Nephron (organoid): ENCODE data around the gene PMVK.

Experiments used
- H3K27ac Mint-ChIP-seq, 3 experiments: 2 replicates each; pipeline ENCODE4 v1.8.0; 2020; ENCODE audit warnings: mixed read lengths in 3 of 3, mild to moderate bottlenecking in 2 of 3, moderate library complexity in 1 of 3
- H3K27me3 Mint-ChIP-seq: 2 replicates; pipeline ENCODE4 v1.8.0; 2021; ENCODE audit warnings: low read depth, mild to moderate bottlenecking, moderate library complexity, mixed read lengths
- H3K36me3 Mint-ChIP-seq: 2 replicates; pipeline ENCODE4 v1.8.0; 2020; ENCODE audit warnings: low read depth, mixed read lengths
- H3K4me1 Mint-ChIP-seq: 2 replicates; pipeline ENCODE4 v1.8.0; 2020; ENCODE audit warnings: mixed read lengths
- H3K4me3 Mint-ChIP-seq, 3 experiments: 2 replicates each; pipeline ENCODE4 v1.8.0; 2020; ENCODE audit warnings: mild to moderate bottlenecking in 3 of 3, mixed read lengths in 3 of 3, moderate library complexity in 2 of 3
- H3K9me3 Mint-ChIP-seq: 2 replicates; pipeline ENCODE4 v1.8.0; 2020; ENCODE audit warnings: mixed read lengths
- CTCF ChIP-seq, 3 experiments: fragments of 200-600 bp; sonication (generic); IDR thresholded peaks; one replicate each; pipeline ENCODE4 v1.5.0; 2021; ENCODE audit warnings: antibody characterized with exemption in 3 of 3; ENCODE audit not compliant: unreplicated experiment in 3 of 3

PMVK gene

DNA sequence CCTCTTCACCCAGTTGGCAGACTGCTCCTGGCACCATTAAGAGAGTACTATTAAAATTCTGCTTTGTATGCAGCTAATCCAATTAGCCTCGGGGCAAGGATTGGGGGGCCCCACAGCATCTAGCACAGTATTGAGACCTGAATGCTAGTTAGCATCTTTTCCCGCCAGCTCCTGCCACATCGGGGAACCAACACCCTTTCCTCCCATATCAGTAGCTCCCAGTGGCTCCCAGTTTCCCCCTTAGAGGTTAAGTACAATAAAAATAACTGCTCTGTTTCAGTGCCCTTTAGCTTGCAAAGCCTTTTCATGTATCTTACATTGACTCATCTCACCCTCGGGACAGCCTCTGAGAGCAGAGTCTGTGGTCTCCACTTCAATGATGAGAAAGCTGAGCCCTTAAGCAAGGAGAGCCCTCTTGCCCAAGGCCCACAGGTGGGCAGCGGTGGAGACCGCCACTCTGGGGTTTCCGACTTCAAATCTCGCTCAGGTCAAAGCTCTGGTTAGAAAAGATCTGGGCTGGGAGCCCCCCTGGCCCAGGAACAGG lies 4.2 kb upstream of the PMVK start:
- no peaks in the 10 kb centered on the region for H3K27me3 Mint-ChIP-seq
- no peak for TF ChIP-seq CTCF (IDR thresholded peaks at IDR 0.05; ENCODE audit: unreplicated experiment in 3 of 3)

GRCh38 chr1:154940213-154940560 lies 3.7 kb upstream of the PMVK start:
- no peaks in the 10 kb centered on the region for H3K27me3 Mint-ChIP-seq
- TF ChIP-seq CTCF (IDR thresholded peaks at IDR 0.05; ENCODE audit: unreplicated experiment in 3 of 3) = no peak
- no peaks in the 10 kb centered on the region for H3K36me3 Mint-ChIP-seq
- H3K27ac Mint-ChIP-seq = peak overlapping the region; percentile 57 to 81 (median 57)
- peak overlapping the region in 2 of 3 experiments; percentile 40 to 51 for H3K4me3 Mint-ChIP-seq
- no peaks in the 10 kb centered on the region for H3K9me3 Mint-ChIP-seq
- H3K4me1 Mint-ChIP-seq = peaks cover 49% of the 10 kb centered on the region

More for the DNA sequence above, 4.2 kb upstream of the PMVK start:
- peak overlapping the region; percentile 8 to 51 (median 10) for H3K4me3 Mint-ChIP-seq
- H3K36me3 Mint-ChIP-seq = no peaks in the 10 kb centered on the region
- H3K9me3 Mint-ChIP-seq = no peaks in the 10 kb centered on the region
- H3K27ac Mint-ChIP-seq = peak overlapping the region; percentile 57 to 81 (median 57)
- H3K4me1 Mint-ChIP-seq = peaks cover 49% of the 10 kb centered on the region

DNA sequence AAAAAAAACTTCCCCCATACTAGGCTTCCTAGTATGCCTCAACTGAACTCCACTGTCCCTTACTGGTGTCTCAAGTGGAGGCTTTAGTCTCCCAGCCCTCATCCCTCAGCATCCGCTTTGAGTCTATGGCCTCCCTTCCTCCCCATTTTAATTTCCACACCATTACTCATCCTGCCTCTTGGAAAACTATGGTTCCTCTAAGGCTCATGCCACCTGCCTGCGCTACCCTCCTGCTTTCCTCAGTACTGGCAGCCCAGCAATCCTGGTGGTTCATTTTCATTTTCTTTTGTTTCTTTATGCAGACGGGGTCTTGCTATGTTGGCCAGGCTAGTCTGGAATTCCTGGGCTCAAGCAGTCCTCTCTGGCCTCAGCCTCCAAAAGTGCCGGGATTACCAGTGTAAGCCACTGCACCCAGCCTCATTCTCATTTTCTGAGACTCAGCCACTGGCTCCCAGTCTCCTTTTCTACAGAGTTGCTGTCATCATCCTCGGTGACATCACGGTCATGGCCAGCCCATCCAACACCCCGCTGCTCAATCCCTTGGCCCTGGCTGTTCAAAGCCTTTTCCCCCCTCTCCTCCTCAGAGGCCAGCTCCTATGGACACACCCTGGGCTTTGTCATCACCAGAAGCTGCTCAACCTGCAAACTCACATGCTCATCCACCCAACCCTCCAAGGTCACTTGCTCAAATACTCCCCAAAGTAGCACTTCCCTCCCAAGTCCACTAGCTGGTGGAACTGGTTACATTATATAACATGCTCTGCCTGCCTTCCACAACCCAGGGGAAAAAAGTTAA lies 2.3 kb upstream of the PMVK start:
- Mint-ChIP-seq H3K4me1 (peaks cover 38% of the 10 kb centered on the region), H3K4me3 (peak overlapping the region; percentile 60 to 84 (median 74)), H3K27me3 (no peaks in the 10 kb centered on the region), H3K27ac (peak overlapping the region; percentile 88 to 100 (median 99)), H3K36me3 (no peaks in the 10 kb centered on the region), H3K9me3 (no peaks in the 10 kb centered on the region)
- no peak for TF ChIP-seq CTCF (IDR thresholded peaks at IDR 0.05; ENCODE audit: unreplicated experiment in 3 of 3)

DNA sequence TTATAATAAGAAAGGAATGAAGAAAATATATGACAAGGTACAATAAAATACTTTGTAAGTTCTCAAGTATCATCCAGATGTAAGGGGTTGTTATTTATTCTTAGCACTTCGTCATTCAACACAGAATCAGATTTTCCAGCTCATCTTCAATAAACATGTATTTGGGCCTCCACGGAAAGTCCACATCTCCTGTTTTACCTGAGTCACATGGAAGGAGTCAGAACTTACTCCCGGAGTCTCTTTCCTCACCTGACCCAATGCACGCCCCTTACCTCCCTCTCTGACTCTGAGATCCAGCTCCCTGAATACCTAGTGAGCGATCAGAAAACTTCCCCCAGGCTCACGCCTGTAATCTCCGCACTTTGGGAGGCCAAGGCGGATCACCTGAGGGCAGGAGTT lies 1.5 kb upstream of the PMVK start:
- peak overlapping the region; percentile 87 to 96 (median 92) for H3K4me3 Mint-ChIP-seq
- H3K36me3 Mint-ChIP-seq = no peaks in the 10 kb centered on the region
- peak overlapping the region; percentile 99 to 100 (median 100) for H3K27ac Mint-ChIP-seq
- no peak for TF ChIP-seq CTCF (IDR thresholded peaks at IDR 0.05; ENCODE audit: unreplicated experiment in 3 of 3)
- H3K4me1 Mint-ChIP-seq = peaks cover 33% of the 10 kb centered on the region
- no peaks in the 10 kb centered on the region for H3K9me3 Mint-ChIP-seq
- no peaks in the 10 kb centered on the region for H3K27me3 Mint-ChIP-seq

DNA sequence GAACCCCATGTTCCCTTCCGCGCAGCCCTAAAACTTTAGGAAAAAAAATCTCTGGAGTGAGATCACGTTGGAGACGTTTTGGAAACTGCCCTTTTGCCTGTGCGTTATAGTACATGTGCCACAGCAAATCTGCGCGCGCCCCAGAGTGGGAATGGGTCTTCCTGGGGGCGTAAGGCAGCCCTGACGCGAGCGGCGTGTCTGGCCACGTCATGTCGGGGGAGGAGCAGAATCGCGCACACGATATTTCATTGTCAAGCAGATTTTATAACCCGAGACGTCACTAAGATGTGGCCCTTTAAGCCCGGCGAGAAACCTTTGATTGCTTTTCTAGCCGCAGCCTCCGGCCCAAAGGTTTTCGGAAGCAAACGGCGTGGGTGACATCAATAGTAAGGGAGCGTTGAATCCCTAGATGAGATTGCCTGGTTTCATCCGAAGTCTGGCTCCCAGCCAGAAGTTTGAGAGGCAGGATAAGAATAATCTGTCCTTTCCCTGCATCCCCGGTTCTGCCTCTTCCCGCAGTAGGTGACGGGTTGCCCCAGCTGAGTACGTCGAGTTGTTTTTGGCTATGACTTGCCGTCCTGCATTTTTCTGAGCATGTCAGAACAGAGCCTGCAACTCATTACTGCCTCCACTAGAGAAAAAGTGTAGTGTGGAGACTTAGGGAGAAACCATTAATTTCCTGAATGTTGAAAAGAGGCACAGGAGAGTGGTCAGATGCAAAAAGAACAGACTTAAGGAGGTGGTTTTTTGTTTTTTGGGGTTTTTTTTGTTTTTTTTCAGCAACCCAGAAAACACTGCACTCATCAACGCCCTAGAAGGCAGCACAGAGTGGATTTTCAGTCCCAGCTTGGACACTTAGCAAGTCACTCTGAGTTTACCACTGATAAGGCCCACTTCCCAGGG lies 817 bp upstream of the PMVK start:
- no peaks in the 10 kb centered on the region for H3K27me3 Mint-ChIP-seq
- peak overlapping the region; percentile 99 to 100 (median 100) for H3K27ac Mint-ChIP-seq
- TF ChIP-seq CTCF (IDR thresholded peaks at IDR 0.05; ENCODE audit: unreplicated experiment in 3 of 3) = peak in 2 of 3 experiments; percentile 25 to 31

More for the DNA sequence above, 817 bp upstream of the PMVK start:
- Mint-ChIP-seq H3K36me3 (no peaks in the 10 kb centered on the region), H3K9me3 (no peaks in the 10 kb centered on the region), H3K4me3 (peak overlapping the region; percentile 87 to 96 (median 92)), H3K4me1 (peaks cover 33% of the 10 kb centered on the region)
